Stimulated activated CD4-positive, alpha-beta T cell treated with anti-CD3 and anti-CD28 coated beads, Interleukin-1b, Interleukin-23, amount 100 ng/mL, for 48 hours (primary cell): ENCODE measurements around the gene HACE1.
A peak's percentile ranks its signal among the peaks of the same experiment; 100 is the strongest.
"Not testable (repeated sequence)": the region's sequence is repeated elsewhere in the genome, so short reads cannot be mapped to it uniquely, and the experiment has no call there.

Experiments
- DNase-seq: peaks from one replicate; pipeline ENCODE4 v3.0.0-alpha.2; 2020

Gene HACE1

DNA sequence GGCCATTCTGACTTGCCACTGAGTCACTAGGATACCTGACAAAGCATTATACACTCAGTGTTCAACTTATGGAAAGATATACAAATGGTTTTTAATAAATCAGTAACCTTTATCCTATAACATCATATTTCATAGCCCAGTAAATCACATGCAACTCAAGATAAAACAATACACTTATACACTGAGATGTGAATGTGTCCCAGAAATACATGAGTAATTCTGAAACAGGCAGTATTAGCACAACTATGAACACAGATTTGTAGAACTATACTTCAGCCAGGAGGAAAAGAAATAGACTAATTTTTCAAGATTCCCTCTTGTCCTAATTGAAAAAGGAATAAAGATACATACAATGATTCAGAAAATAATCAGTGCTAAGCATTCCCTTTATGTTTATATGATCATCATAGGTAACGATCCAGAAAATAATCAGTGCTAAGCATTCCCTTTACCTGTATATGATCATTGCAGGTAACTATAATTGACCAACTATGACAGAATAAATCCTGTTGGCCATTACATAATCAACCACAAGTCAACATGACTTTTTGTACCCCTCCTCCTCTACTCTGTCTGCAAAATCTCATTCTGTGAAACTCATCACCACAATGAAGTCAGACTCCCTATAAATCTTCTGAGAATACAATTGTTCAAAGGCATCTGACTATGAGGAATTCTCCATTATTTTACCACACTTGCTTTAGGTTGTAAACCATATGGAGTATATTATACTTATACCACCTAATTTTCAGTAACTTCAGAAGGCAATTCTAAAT lies 30.3 kb downstream of the HACE1 start:
- no peak for DNase-seq

DNA sequence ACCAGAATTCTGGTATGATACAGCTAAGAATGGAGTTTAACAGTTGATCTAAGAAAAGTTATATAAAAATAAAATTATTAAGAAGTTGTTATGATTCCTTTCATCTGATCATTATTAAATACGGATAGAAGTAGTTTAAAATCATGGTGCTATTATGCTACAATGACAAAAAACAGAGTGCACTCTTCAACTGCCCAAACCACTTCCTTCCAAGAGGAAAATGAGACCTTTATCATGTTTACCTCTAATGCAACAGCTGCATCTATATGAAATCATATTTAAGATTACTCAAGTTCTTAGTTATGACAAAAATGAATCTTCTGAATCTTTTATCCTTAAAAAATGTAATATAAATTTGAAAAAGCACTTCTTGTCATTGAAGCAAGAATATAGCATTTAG lies 31.2 kb downstream of the HACE1 start:
- DNase-seq, result no peak

DNA sequence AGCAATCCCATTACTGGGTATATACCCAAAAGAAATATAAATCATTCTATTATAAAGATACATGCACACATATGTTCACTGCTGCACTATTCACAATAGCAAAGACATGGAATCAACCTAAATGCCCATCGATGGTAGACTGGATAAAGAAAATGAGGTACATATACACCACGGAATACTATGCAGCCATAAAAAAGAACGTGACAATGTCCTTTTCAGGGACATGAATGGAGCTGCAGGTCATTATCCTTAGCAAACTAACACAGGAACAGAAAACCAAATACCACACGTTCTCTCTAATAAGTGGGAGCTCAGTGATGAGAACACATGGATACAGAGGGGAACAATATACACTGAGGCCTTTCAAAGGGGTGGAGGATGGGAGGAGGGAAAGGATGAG lies 38.9 kb downstream of the HACE1 start:
- not testable (repeated sequence) for DNase-seq

DNA sequence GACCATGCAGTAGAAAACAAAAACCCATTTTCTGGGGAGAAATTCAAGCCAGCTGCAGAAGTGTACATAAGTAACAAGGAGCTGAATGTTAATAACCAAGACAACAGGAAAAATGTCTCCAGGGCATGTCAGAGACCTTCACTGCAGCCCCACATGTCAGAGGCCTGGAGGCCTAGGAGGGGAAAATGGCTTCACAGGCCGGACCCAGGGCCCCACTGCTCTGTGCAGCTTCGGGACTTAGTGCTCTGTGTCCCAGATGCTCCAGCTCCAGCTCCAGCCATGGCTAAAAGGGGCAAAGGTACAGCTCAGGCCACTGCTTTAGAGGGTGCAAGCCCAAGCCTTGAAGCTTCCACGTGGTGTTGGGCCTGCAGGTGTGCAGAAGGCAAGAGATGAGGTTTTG lies 43.6 kb downstream of the HACE1 start:
- no peak for DNase-seq

DNA sequence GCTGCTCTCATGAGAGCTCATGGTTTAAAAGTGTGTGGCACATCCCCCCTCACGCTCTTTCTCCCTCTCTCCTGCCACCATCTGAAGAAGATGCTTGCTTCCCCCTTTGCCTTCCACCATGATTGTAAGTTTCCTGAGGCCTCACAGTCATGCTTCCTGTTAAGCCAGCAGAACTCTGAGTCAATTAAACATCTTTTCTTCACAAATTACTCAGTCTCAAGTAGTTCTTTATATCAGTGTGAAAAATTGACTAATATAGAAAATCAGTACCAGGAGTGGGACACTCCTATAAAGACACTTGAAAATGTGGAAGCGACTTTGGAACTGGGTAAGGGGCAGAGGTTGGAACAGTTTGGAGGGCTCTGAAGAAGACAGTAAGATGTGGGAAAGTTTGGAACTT lies 45.0 kb downstream of the HACE1 start:
- no peak for DNase-seq

DNA sequence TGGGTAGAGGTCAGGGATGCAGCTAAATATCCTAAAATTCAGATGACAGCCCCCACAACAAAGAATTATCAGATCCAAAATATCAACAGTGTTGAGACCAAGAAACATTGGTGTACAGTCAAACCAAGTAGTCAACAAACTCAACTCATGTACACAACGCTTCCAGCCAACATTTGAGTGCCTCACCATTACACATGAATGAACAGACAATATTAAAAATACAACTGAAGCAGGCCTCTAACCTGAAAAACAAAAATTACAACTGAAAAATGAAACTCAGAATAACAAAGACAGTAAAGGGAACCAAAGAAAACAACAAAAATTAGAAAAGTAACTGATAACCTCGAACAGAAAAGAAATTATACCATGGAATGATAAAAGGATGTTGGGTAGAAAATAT lies 46.2 kb downstream of the HACE1 start:
- DNase-seq, result no peak

DNA sequence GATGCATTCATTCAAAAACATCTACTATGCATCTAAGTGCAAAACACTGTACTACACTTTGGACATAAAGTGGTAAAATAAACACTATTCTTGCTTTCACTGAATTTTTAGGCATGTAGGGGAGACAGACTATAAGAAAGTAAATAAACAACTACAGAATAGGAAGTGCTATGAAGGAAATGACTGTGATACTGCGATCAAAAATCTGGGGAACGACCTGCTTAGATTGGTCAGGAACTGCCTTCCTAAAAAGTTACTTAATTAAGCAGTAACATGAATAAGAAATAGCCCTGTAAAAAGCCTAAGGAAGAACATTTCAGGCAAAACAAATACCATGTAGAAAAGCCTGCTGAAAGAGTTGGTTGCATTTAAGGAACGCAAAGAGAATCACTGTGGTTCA lies 50.6 kb downstream of the HACE1 start:
- no peak for DNase-seq

DNA sequence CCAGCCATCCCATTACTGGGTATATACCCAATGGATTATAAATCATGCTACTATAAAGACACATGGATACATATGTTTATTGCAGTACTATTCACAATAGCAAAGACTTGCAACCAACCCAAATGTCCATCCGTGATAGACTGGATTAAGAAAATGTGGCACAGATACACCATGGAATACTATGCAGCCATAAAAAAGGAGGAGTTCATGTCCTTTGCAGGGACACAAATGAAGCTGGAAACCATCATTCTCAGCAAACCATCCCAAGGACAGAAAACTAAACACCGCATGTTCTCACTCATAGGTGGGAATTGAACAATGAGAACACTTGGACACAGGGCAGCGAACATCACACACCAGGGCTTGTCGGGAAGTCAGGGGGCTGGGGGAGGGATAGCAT lies 54.4 kb downstream of the HACE1 start:
- DNase-seq, result not testable (repeated sequence)

DNA sequence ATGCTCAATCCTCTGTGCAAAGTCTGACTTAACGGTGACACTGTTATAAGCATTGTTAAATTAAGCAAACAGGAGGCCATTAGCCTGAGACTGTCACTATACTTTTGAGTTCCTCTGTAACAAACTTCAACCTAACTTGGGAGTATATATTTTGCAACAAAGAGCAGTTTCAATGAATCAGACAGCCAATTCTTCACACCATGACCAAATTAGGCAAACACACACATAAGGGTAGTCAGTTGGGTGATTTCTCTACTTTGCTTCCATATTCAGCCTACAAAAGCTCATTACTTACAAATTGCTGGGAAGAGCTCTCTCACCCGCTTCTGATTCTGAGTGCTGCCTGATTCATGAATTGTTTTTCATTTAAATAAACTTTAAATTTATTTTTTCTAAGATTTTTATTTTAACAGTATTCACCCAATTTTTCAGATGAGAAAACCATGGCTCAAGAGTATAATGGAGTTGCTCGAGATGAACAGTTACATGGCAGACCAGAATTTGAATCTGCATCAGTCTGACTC lies 60.5 kb downstream of the HACE1 start:
- no peak for DNase-seq

DNA sequence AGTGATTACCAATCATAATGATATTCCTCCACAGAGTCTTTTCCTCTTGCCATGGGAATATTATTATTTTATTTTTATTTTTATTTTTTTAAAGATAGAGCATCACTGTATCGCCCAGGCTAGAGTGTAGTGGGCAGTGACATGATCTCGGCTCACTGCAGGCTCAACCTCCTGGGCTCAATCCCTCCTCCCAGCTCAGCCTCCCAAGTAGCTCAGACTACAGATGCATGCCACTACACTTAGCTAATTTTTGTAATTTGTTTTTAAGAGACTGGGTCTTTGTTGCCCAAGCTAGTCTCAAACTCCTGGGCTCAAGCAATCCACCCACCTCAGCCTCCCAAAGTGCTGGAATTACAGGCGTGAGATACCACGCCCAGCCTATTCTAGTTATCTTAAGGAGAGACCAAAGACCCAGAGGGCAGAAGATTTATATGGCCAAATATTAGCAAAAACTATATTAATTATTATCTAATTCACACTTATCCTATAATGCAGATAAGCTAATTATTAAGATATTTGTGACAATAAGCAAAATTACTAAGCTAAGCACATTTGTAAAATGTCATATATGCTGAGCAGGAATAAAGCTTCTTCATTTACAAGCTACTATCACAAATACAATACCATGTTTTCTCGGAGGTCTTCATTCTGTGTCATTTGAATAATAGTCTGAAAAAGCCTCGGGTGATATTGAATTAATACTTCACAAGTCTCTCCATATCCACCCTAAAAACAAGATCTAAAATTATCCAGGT lies 63.5 kb downstream of the HACE1 start:
- DNase-seq, result no peak

DNA sequence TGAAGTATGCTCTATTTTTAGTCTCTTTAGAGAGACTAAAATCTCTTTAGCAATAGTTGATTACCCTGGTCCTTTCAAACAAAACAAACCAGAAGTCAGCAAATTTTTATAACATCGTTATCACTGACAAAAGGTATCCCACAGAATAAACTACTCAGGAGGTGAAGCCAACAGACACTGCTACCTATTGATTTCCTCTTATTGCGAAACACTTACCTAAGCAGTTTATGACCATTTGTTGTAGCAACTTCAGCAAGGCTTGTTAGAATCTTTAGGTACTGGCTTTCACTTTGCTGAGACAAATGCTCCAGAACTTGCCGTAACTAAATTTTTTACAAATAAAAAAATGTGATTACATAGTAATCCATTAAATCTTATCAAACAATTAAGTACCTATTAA lies 64.4 kb downstream of the HACE1 start:
- no peak for DNase-seq

DNA sequence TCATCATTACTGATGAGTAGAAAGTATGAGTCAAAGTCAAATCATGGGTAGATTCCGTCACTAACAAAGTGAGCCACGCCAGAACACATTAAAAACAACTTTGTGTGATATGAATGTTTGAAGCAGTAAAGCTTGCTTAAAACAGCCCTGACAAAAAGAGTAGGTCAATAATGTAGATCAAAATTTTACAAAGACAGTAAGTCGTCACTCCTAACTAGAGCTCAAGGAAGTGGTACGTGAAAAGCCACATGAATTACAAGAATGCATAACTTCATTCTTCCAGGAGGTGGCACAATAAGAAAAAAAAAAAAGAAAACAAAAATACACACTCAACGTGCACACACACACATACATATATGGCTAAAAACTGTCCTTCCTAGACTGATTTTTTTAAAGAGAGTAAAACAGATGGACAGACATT lies 69.9 kb downstream of the HACE1 start:
- DNase-seq, result peak; percentile 7

DNA sequence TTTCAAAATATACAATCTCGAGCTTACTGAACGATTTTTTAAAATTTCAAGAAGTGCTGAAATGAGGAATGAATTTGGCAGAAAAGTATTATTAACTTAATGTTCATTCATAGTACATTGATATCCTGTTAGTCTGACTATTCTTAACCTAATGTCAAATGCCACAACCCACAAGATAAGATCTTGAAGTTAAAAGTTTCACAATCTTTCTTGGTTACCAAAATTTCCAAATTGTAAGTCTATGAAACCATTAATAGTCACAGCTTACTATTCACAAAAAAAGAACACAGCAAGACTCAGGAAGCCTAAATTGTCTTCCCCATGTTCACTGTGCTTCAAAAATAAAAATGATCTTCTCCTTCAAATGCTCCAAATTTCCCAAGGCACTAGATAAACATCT lies 71.3 kb downstream of the HACE1 start:
- no peak for DNase-seq

DNA sequence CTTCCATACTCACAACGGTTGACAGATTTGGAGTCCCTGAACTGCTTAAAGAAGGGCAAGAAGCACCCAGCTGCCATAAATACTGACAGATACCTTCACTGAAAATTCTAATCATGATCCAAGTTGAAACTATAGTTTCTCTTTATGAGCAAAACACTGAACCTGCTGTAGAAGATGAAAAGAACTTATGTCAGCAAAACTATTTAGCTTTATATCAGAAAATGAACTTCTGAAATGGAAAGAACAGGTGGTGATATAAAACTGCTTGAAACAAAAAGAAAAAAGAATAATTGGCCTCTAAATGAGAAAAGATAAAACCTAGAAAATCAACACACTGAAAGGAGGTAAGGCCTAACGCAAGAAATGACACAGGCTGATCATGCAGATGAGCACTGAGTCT lies 72.4 kb downstream of the HACE1 start:
- no peak for DNase-seq

DNA sequence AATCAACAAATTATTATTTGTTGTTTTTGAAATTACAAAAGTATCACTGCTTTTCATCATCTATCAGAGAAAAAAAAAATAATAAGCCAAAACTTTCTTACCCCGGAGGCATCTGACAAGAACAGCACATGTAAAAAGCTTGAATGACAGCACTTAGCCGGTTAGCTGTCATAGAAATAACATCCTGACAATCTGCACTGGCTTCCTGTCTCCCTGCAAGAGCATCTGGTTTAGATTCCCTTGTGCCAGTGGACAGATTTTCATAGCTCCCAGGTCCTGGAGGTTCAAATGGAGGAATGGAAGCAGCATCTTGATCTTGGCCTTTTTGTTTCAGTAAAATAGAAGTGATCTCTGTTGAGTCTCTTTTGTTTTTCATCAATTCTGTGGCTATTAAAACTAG lies 74.8 kb downstream of the HACE1 start:
- DNase-seq, result no peak

DNA sequence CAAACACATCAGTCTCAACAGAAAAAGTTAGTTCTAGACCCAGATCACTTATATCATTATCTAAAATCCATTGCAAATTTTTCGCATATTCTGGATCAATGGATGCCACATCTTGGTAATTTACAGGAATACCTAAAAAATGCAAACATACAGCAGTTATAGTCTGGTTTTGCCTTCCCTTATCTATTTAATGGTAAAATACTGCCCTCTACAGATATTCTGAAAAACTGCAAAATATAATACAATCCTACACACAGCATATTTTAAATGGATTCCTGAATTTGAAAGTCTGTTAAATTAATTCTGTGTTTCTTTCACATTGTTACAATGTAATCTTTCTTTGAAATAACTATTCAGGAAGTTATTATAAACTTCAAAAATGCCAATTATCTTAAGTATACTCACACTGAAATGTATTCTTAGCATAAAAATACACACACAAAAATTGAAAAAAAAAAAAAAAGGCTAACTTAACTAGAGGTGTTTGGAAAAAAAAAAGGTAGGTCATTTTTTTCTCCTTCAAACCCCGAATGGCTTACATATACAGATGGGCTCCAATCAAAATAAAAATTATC lies 88.4 kb downstream of the HACE1 start:
- DNase-seq, result no peak

DNA sequence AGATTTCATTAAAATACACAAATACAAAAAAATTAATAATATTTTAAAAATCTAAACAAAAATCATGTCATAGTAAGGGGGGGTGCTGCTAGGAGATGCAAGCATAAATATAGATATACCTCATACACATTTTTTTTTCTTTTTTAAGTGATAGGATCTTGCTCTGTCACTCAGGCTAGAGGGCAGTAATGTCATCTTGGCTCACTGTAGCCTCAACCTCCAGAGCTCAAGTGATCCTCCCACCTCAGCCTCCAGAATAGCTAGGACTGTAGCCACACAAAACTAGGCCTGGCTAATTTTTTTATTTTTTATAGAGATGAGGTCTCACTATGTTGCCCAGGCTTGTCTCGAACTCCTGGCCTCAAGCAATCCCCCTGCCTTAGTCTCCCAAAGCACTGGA lies 90.8 kb downstream of the HACE1 start:
- no peak for DNase-seq

DNA sequence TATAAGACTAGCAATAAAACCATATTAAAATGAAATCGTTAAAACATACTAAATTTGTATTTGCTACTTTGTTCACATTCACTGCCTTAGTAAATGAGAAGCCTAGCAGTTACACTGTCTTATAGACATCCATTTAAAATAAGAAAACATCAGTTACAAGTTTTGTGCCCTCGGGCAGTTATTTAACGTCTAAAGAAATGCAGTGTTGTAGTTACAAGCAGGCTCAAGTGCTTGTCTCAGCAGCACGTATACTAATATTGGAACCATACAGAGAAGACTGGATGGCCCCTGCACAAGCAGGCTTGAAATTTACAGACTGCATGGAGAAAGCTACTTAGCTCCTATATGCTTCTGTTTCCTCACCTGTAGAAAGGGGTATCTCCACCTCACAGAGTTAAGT lies 93.1 kb downstream of the HACE1 start:
- DNase-seq, result no peak

DNA sequence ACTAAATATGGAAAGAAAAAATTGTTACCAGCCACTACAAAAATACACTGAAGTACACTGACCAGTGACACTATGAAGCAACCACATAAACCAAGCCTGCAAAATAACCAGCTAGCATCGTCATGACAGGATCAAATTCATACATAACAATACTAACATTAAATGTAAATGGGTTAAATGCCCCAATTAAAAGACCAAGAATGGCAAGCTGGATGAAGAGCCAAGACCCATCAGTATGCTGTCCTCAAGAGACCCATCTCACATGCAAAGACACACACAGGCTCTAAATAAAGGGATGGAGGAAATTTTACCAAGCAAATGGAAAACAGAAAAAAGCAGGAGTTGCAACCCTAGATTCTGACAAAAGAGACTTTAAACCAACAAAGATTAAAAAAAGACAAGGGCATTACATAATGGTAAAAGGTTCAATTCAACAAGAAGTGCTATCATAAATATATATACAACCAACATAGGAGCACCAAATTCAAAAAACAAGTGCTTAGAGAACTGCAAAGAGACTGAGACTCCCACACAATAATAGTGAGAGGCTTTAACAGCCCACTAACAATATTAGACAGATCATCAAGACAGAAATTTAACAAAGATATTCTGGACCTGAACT lies 104.8 kb downstream of the HACE1 start:
- no peak for DNase-seq

DNA sequence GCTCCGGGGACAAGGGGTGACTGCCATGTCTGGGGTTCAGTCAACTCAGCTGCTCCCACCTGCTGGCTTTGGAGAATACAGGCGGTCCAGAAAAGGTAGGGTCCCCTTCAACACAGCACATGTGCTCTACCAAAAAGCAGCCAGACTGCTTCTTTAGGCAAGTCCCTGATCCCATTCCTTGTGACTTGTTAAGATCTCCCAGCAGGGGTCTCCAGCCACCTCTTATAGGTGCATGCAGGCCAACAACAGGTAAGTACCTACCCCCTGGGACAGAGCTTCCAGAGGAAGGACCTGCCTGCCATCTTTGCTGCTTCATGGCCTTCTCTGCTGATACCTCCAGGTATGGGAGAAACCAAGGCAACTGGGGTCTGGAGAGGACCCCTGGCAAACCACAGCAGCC lies 106.5 kb downstream of the HACE1 start:
- no peak for DNase-seq

DNA sequence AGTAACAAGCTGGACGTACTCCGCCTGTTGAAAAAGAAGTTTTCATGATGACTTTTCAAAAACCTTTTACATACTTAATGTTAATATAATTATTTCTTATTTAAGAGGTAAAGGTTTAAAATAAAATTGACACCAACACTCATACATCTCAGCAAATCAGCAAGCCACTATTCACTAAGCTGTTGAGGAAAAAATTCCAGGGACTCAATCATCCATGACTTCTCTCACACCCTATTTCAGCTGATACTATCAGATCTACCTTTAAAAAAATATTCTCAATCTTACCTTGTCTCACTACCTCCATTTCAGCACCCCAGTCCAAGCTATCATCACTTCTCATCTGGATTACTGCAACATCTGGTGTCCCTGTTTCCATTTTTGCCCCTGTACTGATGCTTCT lies 109.3 kb downstream of the HACE1 start:
- DNase-seq, result no peak

DNA sequence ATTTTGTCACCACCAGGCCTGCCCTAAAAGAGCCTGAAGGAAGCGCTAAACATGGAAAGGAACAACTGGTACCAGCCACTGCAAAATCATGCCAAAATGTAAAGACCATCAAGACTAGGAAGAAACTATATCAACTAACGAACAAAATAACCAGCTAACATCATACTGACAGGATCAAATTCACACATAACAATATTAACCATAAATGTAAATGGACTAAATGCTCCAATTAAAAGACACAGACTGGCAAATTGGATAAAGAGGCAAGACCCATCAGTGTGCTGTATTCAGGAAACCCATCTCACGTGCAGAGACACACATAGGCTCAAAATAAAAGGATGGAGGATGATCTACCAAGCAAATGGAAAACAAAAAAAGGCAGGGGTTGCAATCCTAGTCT lies 120.6 kb downstream of the HACE1 start:
- not testable (repeated sequence) for DNase-seq

DNA sequence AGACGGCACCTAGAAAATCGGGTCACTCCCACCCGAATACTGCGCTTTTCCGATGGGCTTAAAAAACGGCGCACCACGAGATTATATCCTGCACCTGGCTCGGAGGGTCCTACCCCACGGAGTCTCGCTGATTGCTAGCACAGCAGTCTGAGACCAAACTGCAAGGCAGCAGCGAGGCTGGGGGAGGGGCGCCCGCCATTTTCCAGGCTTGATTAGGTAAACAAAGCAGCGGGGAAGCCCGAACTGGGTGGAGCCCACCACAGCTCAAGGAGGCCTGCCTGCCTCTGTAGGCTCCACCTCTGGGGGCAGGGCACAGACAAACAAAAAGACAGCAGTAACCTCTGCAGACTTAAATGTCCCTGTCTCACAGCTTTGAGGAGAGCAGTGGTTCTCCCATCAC lies 122.2 kb downstream of the HACE1 start:
- DNase-seq, result not testable (repeated sequence)

DNA sequence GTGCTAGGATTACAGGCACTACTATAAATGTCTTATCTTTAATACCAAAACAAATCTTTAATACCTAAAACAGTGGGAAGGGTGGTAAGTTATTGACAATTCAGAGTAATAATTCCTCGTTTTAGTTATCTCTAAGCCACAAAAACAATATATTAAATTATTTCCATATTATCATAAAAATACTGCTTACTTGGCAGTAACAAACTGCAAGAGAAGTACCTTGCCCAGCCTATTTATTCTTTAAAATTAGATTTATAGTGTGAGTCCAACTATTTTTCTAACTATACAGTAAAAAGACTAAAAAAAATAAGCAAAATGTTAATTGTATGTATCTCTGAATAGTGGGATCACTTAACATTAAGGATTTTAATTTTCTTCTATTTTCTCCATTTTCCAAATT lies 123.2 kb downstream of the HACE1 start:
- no peak for DNase-seq
